ENCODE results near the gene SLC52A3.

- no peak for TF ChIP-seq CTCF (IDR thresholded peaks at IDR 0.05; ENCODE audit: low read length)
- TF ChIP-seq EZH2 (optimal IDR thresholded peaks at IDR 0.05; ENCODE audit: low read depth, low read length), result no peak
Observed at GRCh38 chr20:770691-771090, 2.4 kb upstream of the SLC52A3 start.
